Left lung (tissue), 10 donors: Measurements from ENCODE around the gene CAT. TPM values are rescaled to one million over a fixed set of nuclear protein-coding genes. Genes with fewer than 3 reads are reported as not detected.
A peak's percentile ranks its signal among the peaks of the same experiment; 100 is the strongest.

ENCODE experiments used
- ATAC-seq: fragments of 200-7000 bp; cut with Tn5 transposase; one replicate; pipeline ENCODE4 v1.9.1; 2020; ENCODE audit warnings: moderate library complexity
- DNase-seq, 4 donors: peaks; one replicate each; pipeline ENCODE4 v3.0.0-alpha.2; 2013 to 2020
- H3K27ac ChIP-seq, 2 donors: fragments of 200-600 bp; sonication (generic) in 1 of 2; one replicate each; pipeline versions ENCODE4 v1.5.0 to v1.8.0; 2020 to 2021
- H3K27me3 ChIP-seq, 2 donors: fragments of 200-600 bp; sonication (generic) in 1 of 2; one replicate each; pipeline versions ENCODE4 v1.5.0 to v1.8.0; 2020 to 2021
- H3K36me3 ChIP-seq, 2 donors: fragments of 200-600 bp; sonication (generic) in 1 of 2; one replicate each; pipeline versions ENCODE4 v1.5.0 to v1.8.0; 2020 to 2021
- H3K4me1 ChIP-seq, 2 donors: fragments of 200-600 bp; one replicate each; pipeline ENCODE4 v1.8.0; 2021
- H3K4me3 ChIP-seq, 2 donors: fragments of 200-600 bp; sonication (generic) in 1 of 2; one replicate each; pipeline versions ENCODE4 v1.5.0 to v1.8.0; 2020 to 2021; ENCODE audit warnings: mild to moderate bottlenecking in 1 of 2
- H3K9me3 ChIP-seq, 2 donors: fragments of 200-600 bp; sonication (generic) in 1 of 2; one replicate each; pipeline versions ENCODE4 v1.5.0 to v1.8.0; 2020 to 2021
- CTCF ChIP-seq, 2 donors: fragments of 200-600 bp; sonication (generic) in 1 of 2; IDR thresholded peaks; one replicate each; pipeline versions ENCODE4 v1.5.0 to v1.8.0; 2021; ENCODE audit warnings: antibody characterized with exemption in 2 of 2
- intact Hi-C, 2 donors: fragments of 100-400 bp; cut with DNase I; formaldehyde crosslinking; loops; one replicate each; pipeline versions ENCODE4 v1.11.2 to v1.14.2; 2022
- polyA plus RNA-seq, 6 donors: library from polyadenylated mRNA; unstranded; fragments of 120-200 nt; gene quantifications; one replicate each; pipeline ENCODE4 v1.2.1, GENCODE V29; 2013; ENCODE audit not compliant: insufficient read length in 6 of 6
- total RNA-seq, 2 donors: library from RNA; stranded (reverse); fragmentation: NEBNext Ultra II Directional; extraction: Animal tissue kit (Norgen Biotek cat#: 25700); gene quantifications; one replicate each; pipeline ENCODE4 v1.2.1, GENCODE V29; 2021
- donor health status: DM: no; HTN: yes; CAD: no.
- donor health status: DM: no; HTN: no; CAD: no.

The CAT gene
- total and polyA plus RNA-seq, 8 donors: 146 to 247 (median 213) TPM

- H3K27ac ChIP-seq: no peak overlapping the region
- intact Hi-C loops: no loop called here
- H3K27me3 ChIP-seq: no peaks in the 10 kb centered on the region
- no peaks in the 10 kb centered on the region for H3K9me3 ChIP-seq
- peaks cover 0 to 4% of the 10 kb centered on the region in 2 donors for H3K4me1 ChIP-seq
- TF ChIP-seq CTCF (IDR thresholded peaks at IDR 0.05): no peak
- no peak overlapping the region for H3K4me3 ChIP-seq
- no peak for DNase-seq
- ATAC-seq: no peak
- H3K36me3 ChIP-seq: peaks cover 0 to 58% of the 10 kb centered on the region in 2 donors
Observed at GRCh38 chr11:34473603-34474169, 35.0 kb downstream of the CAT start.

DNA sequence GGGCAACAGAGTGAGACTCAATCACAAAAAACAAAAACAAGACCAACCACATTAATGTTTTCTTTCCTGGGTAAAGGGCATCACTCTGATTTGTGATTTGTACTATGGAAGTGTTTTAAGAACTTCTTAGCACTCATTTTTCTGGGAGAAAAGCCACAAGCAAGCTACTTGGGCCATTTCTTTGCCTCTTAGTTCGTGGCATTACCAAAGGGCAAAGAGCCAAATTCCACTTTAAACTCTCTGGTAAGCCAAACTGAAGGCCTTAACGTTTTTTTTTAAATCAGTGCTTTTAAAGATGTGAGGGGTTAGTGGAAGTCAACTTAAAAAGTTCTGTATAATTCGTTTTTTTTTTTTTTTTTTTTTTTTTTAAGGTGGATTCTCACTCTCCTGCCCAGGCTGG is 36.9 kb downstream of the CAT start:
- Histone ChIP-seq H3K4me3 (no peak overlapping the region), H3K9me3 (no peaks in the 10 kb centered on the region), H3K4me1 (peaks cover 0 to 4% of the 10 kb centered on the region in 2 donors), H3K27ac (peak overlapping the region in 1 of 2 donors; percentile 48), H3K27me3 (no peaks in the 10 kb centered on the region), H3K36me3 (peaks cover 0 to 39% of the 10 kb centered on the region in 2 donors)
- no peak for TF ChIP-seq CTCF (IDR thresholded peaks at IDR 0.05)
- ATAC-seq: no peak
- no peak for DNase-seq
- intact Hi-C loops: no loop called here

DNA sequence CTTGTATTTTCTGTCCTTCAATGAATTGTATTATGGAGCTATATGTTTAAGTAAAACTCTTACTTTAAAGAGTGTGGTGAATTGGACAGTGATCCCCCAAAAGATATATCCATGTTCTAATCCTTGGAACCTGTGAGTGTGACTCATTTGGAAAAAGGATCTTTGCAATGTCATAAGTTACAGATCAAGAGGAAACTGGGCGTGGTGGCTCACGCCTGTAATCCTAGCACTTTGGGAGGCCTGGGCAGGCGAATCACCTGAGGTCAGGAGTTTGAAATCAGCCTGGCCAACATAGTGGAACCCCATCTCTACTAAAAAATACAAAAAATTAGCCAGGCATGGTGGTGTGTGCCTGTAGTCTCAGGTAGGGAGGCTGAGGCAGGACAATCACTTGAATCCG is 38.1 kb downstream of the CAT start:
- Histone ChIP-seq H3K4me1 (peaks cover 0 to 4% of the 10 kb centered on the region in 2 donors), H3K36me3 (peaks cover 0 to 27% of the 10 kb centered on the region in 2 donors), H3K9me3 (no peaks in the 10 kb centered on the region), H3K27me3 (no peaks in the 10 kb centered on the region), H3K27ac (no peak overlapping the region), H3K4me3 (no peak overlapping the region)
- no peak for DNase-seq
- no peak for ATAC-seq
- TF ChIP-seq CTCF (IDR thresholded peaks at IDR 0.05): no peak
- intact Hi-C loops: no loop called here

GRCh38 chr11:34478845-34479663 is 40.3 kb downstream of the CAT start:
- Histone ChIP-seq H3K27ac (no peak overlapping the region), H3K9me3 (no peaks in the 10 kb centered on the region), H3K27me3 (no peaks in the 10 kb centered on the region), H3K36me3 (peaks cover 0 to 5% of the 10 kb centered on the region in 2 donors), H3K4me1 (peaks cover 0 to 4% of the 10 kb centered on the region in 2 donors), H3K4me3 (no peak overlapping the region)
- ATAC-seq (no peak), DNase-seq (no peak)
- no peak for TF ChIP-seq CTCF (IDR thresholded peaks at IDR 0.05)
- intact Hi-C loops: no loop called here

- DNase-seq (no peak), ATAC-seq (peak; percentile 39)
- no peaks in the 10 kb centered on the region for H3K9me3 ChIP-seq
- no peak for TF ChIP-seq CTCF (IDR thresholded peaks at IDR 0.05)
- H3K4me1 ChIP-seq: peaks cover 0 to 4% of the 10 kb centered on the region in 2 donors
- H3K36me3 ChIP-seq: no peaks in the 10 kb centered on the region
- intact Hi-C loops: no loop called here
- no peak overlapping the region for H3K27ac ChIP-seq
- H3K27me3 ChIP-seq: no peaks in the 10 kb centered on the region
- H3K4me3 ChIP-seq: no peak overlapping the region
Observed at GRCh38 chr11:34480314-34480713, 41.6 kb downstream of the CAT start.
